Myometrial cell (primary cell): Measurements from ENCODE around the gene MBD1. TPM values are rescaled to one million over a fixed set of nuclear protein-coding genes. Genes with fewer than 3 reads are reported as not detected.

Experiments
- total RNA-seq: library from RNA; depleted of rRNA; stranded (reverse); fragments of >200 nt; gene quantifications from 2 replicates; pipeline ENCODE4 v1.2.3, GENCODE V29; 2015

Gene MBD1, protein sequence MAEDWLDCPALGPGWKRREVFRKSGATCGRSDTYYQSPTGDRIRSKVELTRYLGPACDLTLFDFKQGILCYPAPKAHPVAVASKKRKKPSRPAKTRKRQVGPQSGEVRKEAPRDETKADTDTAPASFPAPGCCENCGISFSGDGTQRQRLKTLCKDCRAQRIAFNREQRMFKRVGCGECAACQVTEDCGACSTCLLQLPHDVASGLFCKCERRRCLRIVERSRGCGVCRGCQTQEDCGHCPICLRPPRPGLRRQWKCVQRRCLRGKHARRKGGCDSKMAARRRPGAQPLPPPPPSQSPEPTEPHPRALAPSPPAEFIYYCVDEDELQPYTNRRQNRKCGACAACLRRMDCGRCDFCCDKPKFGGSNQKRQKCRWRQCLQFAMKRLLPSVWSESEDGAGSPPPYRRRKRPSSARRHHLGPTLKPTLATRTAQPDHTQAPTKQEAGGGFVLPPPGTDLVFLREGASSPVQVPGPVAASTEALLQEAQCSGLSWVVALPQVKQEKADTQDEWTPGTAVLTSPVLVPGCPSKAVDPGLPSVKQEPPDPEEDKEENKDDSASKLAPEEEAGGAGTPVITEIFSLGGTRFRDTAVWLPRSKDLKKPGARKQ
- total RNA-seq = 70.6 and 78.7 TPM in 2 replicates

DNA sequence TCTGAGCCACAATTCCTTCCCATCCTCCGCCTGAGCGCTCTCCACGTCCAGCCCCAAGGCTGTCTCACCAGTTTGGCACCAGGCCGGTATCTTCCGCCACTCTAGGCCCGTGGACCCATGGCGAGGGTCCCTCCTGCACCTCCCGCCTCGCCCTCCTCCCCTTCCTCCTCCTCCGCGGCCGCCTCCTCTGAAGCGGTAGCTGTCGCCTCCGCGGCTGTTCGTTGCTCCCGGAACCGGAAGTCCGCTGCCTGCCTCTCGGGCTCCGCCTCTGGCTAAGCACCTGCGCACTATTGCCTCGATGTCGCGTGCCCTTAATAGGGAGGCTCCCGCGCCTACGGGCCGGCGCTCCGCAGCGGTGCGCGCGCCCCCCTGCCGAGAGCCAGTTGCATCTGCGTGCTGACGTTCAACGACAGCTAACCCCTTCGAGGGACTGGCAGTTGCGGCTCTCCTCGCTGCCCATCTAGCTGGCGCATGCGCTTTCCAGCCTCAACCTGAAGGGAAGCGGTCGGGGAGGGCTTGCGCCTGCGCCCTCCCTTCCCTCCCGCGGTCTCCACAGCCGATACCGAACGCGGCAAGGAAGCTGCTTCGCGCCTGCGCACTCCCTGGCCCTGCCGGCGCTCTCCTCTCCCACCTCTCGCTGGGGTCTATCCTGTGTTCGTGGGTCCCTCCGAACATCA lies at the start of gene MBD1:
TSS of gene MBD1 (minus strand) at position 229 of the 677 bp plus-strand sequence. CDS start 1,531 bp downstream, outside the sequence.

GRCh38 chr18:50287441-50288347 lies 6.4 kb upstream of the MBD1 start, which contains the start of gene CXXC1:
TSS of gene CXXC1 (minus strand) at chr18:50287692. CDS start at chr18:50287589, 103 bp downstream.

GRCh38 chr18:50266248-50266704 lies 15.0 kb downstream of the MBD1 start, which contains the start of gene CFAP53:
TSS of gene CFAP53 (minus strand) at chr18:50266495. CDS start at chr18:50266404, 91 bp downstream.

Other genes with a start within 250 kb of the MBD1 start
- gene MYO5B, start 86.4 kb downstream of the MBD1 start, total RNA-seq = not detected in 2 replicates
- 0.53 and 1.2 TPM in 2 replicates for gene CFAP53, start 15.0 kb downstream of the MBD1 start, total RNA-seq
- 27.7 and 32.8 TPM in 2 replicates for gene CXXC1, start 6.2 kb upstream of the MBD1 start, total RNA-seq
- gene SKA1, start 93.5 kb upstream of the MBD1 start, total RNA-seq = 21.1 and 34.3 TPM in 2 replicates